Esophagus muscularis mucosa (tissue), 3 donors: ENCODE results near the gene MAP2K5.

Experiments
- POLR2A ChIP-seq: fragments of 450-650 bp; IDR thresholded peaks from one replicate; pipeline ENCODE4 v1.6.1; 2017; ENCODE audit warnings: antibody characterized with exemption, moderate library complexity, mild to moderate bottlenecking, low read depth
- TF ChIP-seq, protein P1 (sequence below), 3 experiments: fragments of 200-600 bp in 2 of 3; fragments of 450-650 bp in 1 of 3; sonication (generic) in 2 of 3; IDR thresholded peaks; one replicate each; pipeline ENCODE4 v1.5.1; 2017 to 2019; ENCODE audit warnings: antibody characterized with exemption in 3 of 3, mild to moderate bottlenecking in 2 of 3, moderate library complexity in 1 of 3

DNA sequence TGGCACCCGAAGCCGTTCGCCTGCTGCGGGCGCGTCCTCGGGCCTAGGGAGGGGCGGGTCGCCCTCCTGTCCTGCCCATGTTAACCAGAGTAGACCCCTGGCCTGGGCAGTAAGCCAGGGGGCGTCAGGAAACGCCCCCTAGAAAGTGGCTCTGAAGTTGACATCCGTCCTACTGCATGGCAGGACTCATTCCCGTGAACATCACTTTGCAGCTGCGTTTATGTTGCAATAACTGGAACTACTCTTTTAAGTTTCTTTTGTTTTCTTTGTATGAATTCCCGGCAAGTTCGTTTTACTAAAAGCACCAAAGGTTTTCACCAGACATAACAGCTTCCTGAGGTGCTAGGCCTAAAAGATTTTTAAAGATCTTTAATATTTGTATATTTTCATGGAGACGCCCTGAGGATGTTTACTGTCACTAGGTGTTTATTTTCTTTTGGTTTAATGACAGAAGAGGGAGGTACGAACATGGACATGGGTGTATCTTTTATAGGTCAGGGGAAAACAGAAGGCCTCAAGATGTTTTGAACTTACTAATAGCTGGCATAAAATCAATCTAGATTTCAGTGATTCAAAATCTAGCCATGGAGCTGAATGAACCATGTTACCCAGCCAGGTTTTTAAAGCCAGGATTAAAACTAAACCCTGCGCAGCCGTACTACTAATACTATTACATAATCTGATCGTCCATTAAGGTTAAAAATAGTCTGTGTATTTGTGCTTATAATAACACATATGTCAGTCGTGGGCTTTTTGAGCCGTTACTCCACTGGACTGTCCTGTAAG is 20.5 kb upstream of the MAP2K5 start:
- TF ChIP-seq POLR2A, result no peak
- TF ChIP-seq, protein P1, sequence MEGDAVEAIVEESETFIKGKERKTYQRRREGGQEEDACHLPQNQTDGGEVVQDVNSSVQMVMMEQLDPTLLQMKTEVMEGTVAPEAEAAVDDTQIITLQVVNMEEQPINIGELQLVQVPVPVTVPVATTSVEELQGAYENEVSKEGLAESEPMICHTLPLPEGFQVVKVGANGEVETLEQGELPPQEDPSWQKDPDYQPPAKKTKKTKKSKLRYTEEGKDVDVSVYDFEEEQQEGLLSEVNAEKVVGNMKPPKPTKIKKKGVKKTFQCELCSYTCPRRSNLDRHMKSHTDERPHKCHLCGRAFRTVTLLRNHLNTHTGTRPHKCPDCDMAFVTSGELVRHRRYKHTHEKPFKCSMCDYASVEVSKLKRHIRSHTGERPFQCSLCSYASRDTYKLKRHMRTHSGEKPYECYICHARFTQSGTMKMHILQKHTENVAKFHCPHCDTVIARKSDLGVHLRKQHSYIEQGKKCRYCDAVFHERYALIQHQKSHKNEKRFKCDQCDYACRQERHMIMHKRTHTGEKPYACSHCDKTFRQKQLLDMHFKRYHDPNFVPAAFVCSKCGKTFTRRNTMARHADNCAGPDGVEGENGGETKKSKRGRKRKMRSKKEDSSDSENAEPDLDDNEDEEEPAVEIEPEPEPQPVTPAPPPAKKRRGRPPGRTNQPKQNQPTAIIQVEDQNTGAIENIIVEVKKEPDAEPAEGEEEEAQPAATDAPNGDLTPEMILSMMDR (IDR thresholded peaks at IDR 0.05), result no peak
